ENCODE results near the gene CDH15.

The CDH15 gene

DNA sequence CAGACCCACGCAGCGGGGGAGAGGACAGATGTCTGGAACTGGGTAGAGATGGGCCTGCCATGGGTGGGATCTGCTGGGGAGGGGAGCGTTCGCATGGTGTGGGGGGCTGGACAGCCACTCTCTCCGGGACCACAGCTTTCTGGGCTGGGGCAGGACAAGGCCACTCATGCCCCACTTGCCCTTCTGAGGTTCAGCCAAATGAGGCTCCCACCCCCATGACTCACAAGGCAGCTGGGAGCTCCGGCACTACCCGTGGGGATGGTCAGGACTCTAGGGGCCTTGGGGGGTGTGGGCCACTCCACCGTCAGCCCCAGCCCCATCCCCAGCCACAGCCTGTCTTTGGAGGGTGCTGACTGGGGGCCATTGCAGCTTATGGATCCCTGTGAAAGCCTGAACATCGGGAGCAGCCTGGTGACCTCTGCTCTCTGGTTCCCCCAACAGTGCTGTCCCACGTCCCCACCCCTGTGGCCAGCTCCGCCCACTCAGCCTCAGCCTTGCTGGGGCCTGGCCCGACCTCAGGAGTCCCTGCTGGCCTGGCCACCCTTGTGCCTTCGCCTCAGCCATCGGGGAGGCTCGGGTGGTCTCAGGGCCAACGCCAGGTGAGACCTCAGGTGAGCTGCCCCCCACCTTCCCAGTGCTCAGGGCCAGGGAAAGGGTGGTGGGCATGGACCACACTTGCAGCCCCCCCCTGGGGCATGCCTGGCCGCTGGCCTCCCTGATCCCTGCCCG, 4.7 kb upstream of the CDH15 start:
- H3K4me1 ChIP-seq (ENCODE audit: control insufficient read depth, insufficient read depth, low read length), result peaks cover 2% of the 10 kb centered on the region; the same call in 1 of the 2 replicates
- no peak for TF ChIP-seq KLF1 (tag by site-specific recombination; IDR thresholded peaks at IDR 0.05)
- no peak for TF ChIP-seq SALL2 (tag by site-specific recombination; IDR thresholded peaks at IDR 0.05; ENCODE audit: borderline replicate concordance)
- TF ChIP-seq IKZF3 (tag by site-specific recombination; IDR thresholded peaks at IDR 0.05), result no peak
- 0 out of 2 replicates have a peak, but pooled peaks have one; percentile 34 for TF ChIP-seq ZNF138 (tag by site-specific recombination; IDR thresholded peaks at IDR 0.05; ENCODE audit: borderline replicate concordance)
- TF ChIP-seq ZNF175 (tag by site-specific recombination; IDR thresholded peaks at IDR 0.05), result no peak
- peak; percentile 44; the same call in 1 of the 2 replicates for TF ChIP-seq GLIS2 (tag by site-specific recombination; IDR thresholded peaks at IDR 0.05)
- TF ChIP-seq PRDM2 (tag by site-specific recombination; IDR thresholded peaks at IDR 0.05; ENCODE audit: borderline replicate concordance), result peak; percentile 18; the same call in 1 of the 2 replicates
- TF ChIP-seq ZNF654 (tag by site-specific recombination; IDR thresholded peaks at IDR 0.05; ENCODE audit: low read depth), result no peak
- ChIA-PET POLR2A (interaction anchor here (1.5 to 2.2 kb wide), 3 partner anchors 51 to 357 kb away, joined by 3 to 15 read pairs (median 5); partner anchors contain the start of genes APRT and ZNF778), CTCF (interaction anchor here (0.6 to 1.7 kb wide), 32 partner anchors 11 to 717 kb away, joined by 3 to 19 read pairs (median 3); partner anchors contain the start of genes APRT and ZNF778)
- H3K4me3 ChIP-seq (ENCODE audit: low read depth, low read length), result no peak overlapping the region
- H3K36me3 ChIP-seq (ENCODE audit: control insufficient read depth in 2 of 2, insufficient read depth in 1 of 2, low read length in 2 of 2), result no peaks in the 10 kb centered on the region
- no peaks in the 10 kb centered on the region for H3K9me3 ChIP-seq (ENCODE audit: control insufficient read depth, insufficient read depth, low read depth, low read length)
- H3K27ac ChIP-seq (ENCODE audit: extremely low read depth, low read depth, low read length), result peak overlapping the region; percentile 36; the same call in 1 of the 2 replicates

- ChIA-PET POLR2A (interaction anchor here (0.8 to 2.2 kb wide), 4 partner anchors 25 to 358 kb away, joined by 3 to 15 read pairs (median 4); partner anchors contain the start of genes APRT and ZNF778), CTCF (interaction anchor here (0.6 to 1.7 kb wide), 31 partner anchors 10 to 718 kb away, joined by 3 to 19 read pairs (median 3); partner anchors contain the start of genes APRT and ZNF778)
- peak overlapping the region; percentile 36; the same call in 1 of the 2 replicates for H3K27ac ChIP-seq (ENCODE audit: extremely low read depth, low read depth, low read length)
- H3K4me3 ChIP-seq (ENCODE audit: low read depth, low read length), result no peak overlapping the region
- H3K36me3 ChIP-seq (ENCODE audit: control insufficient read depth in 2 of 2, insufficient read depth in 1 of 2, low read length in 2 of 2), result no peaks in the 10 kb centered on the region
- no peaks in the 10 kb centered on the region for H3K9me3 ChIP-seq (ENCODE audit: control insufficient read depth, insufficient read depth, low read depth, low read length)
- H3K4me1 ChIP-seq (ENCODE audit: control insufficient read depth, insufficient read depth, low read length), result peaks cover 3% of the 10 kb centered on the region; the same call in 1 of the 2 replicates
- no peak for TF ChIP-seq ZNF701 (tag by site-specific recombination; IDR thresholded peaks at IDR 0.05)
- TF ChIP-seq ZNF670 (tag by site-specific recombination; IDR thresholded peaks at IDR 0.05; ENCODE audit: low read depth), result no peak
- TF ChIP-seq, protein P1, sequence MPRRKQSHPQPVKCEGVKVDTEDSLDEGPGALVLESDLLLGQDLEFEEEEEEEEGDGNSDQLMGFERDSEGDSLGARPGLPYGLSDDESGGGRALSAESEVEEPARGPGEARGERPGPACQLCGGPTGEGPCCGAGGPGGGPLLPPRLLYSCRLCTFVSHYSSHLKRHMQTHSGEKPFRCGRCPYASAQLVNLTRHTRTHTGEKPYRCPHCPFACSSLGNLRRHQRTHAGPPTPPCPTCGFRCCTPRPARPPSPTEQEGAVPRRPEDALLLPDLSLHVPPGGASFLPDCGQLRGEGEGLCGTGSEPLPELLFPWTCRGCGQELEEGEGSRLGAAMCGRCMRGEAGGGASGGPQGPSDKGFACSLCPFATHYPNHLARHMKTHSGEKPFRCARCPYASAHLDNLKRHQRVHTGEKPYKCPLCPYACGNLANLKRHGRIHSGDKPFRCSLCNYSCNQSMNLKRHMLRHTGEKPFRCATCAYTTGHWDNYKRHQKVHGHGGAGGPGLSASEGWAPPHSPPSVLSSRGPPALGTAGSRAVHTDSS (tag by site-specific recombination; IDR thresholded peaks at IDR 0.05), result no peak
- no peak for TF ChIP-seq ZNF518A (tag by site-specific recombination; conservative IDR thresholded peaks at IDR 0.05; ENCODE audit: low read depth)
- TF ChIP-seq ZBTB10 (tag by site-specific recombination; IDR thresholded peaks at IDR 0.05), result no peak; the same call in 1 of the 2 replicates
- TF ChIP-seq ZNF785 (tag by site-specific recombination; IDR thresholded peaks at IDR 0.05), result no peak
- TF ChIP-seq ZNF426 (tag by site-specific recombination; IDR thresholded peaks at IDR 0.05), result no peak
Measured at GRCh38 chr16:89167425-89167941, 4.1 kb upstream of the CDH15 start.
